Esophagus muscularis mucosa (tissue), 4 donors: ENCODE data around the gene MEMO1.
"Not testable (repeated sequence)": the region's sequence is repeated elsewhere in the genome, so short reads cannot be mapped to it uniquely, and the experiment has no call there.

Experiments
- CTCF ChIP-seq, 3 experiments: fragments of 200-600 bp in 2 of 3; fragments of 450-650 bp in 1 of 3; sonication (generic) in 2 of 3; IDR thresholded peaks; one replicate each; pipeline ENCODE4 v1.5.1; 2017 to 2019; ENCODE audit warnings: antibody characterized with exemption in 3 of 3, mild to moderate bottlenecking in 2 of 3, moderate library complexity in 1 of 3
- EP300 ChIP-seq: sonication (generic); formaldehyde crosslinking; IDR thresholded peaks from one replicate; pipeline ENCODE4 v1.6.1; 2017; ENCODE audit warnings: antibody characterized with exemption
- POLR2A ChIP-seq: fragments of 450-650 bp; IDR thresholded peaks from one replicate; pipeline ENCODE4 v1.6.1; 2017; ENCODE audit warnings: antibody characterized with exemption, moderate library complexity, mild to moderate bottlenecking, low read depth
- POLR2AphosphoS5 ChIP-seq, 2 donors: sonication (generic); formaldehyde crosslinking; IDR thresholded peaks; one replicate each; pipeline ENCODE4 v1.6.1; 2017; ENCODE audit warnings: antibody characterized with exemption in 2 of 2

- TF ChIP-seq POLR2A; EP300; CTCF (IDR thresholded peaks at IDR 0.05); POLR2AphosphoS5 (IDR thresholded peaks at IDR 0.05): not testable (repeated sequence)
Observed at GRCh38 chr2:32018789-32019482, 8.1 kb upstream of the MEMO1 start.
